MCF 10A (cell line): ENCODE results near the gene HID1. TPM values are rescaled to one million over a fixed set of nuclear protein-coding genes. Genes with fewer than 3 reads are reported as not detected.

Experiments used
- BruUV-seq: library from RNA; stranded (reverse); fragments of 400-500 nt; replicated peaks from 2 replicates; lab custom pipeline; 2021; lab: Mats Ljungman, UMichigan
- CTCF ChIA-PET: fragments of 300-600 bp; sonication (Branson Sonifier 250); formaldehyde crosslinking; extraction: SDS; loops from one replicate; lab custom pipeline; 2021; ENCODE audit warnings: antibody characterized with exemption, inconsistent platforms; lab: Yijun Ruan, JAX
- POLR2A ChIA-PET: fragments of 300-600, 350-650 bp; sonication (Branson Sonifier 250); formaldehyde crosslinking; extraction: SDS; loops from one replicate; lab custom pipeline; 2020; ENCODE audit warnings: antibody characterized with exemption, inconsistent platforms; lab: Yijun Ruan, JAX
- DNase-seq: peaks from one replicate; pipeline ENCODE4 v3.0.0-alpha.2; 2018; ENCODE audit not compliant: unreplicated experiment
- H3K27ac Mint-ChIP-seq: one replicate; pipeline ENCODE4 v1.8.0; 2022; ENCODE audit warnings: mild to moderate bottlenecking, low read depth, mixed read lengths; ENCODE audit not compliant: unreplicated experiment
- H3K27me3 Mint-ChIP-seq: one replicate; pipeline ENCODE4 v1.8.0; 2022; ENCODE audit warnings: mixed read lengths; ENCODE audit not compliant: insufficient read depth, unreplicated experiment
- H3K36me3 Mint-ChIP-seq: one replicate; pipeline ENCODE4 v1.8.0; 2022; ENCODE audit warnings: mild to moderate bottlenecking, moderate library complexity, mixed read lengths; ENCODE audit not compliant: insufficient read depth, unreplicated experiment
- H3K4me1 Mint-ChIP-seq: one replicate; pipeline ENCODE4 v1.8.0; 2022; ENCODE audit warnings: mixed read lengths; ENCODE audit not compliant: insufficient read depth, unreplicated experiment
- H3K4me3 Mint-ChIP-seq: one replicate; pipeline ENCODE4 v1.8.0; 2022; ENCODE audit warnings: mild to moderate bottlenecking, moderate library complexity, mixed read lengths; ENCODE audit not compliant: unreplicated experiment
- H3K9me3 Mint-ChIP-seq: one replicate; pipeline ENCODE4 v1.8.0; 2022; ENCODE audit warnings: mixed read lengths; ENCODE audit not compliant: unreplicated experiment
- intact Hi-C: fragments of 100-400 bp; cut with micrococcal nuclease; formaldehyde crosslinking; loops from 2 replicates; pipeline ENCODE4 v1.14.1; 2022
- total RNA-seq: library from RNA; stranded (reverse); gene quantifications from 2 replicates; pipeline ENCODE4 v1.2.3, GENCODE V29; 2022
- TF ChIP-seq, protein P1 (sequence below): fragments of 200-600 bp; IDR thresholded peaks from one replicate; pipeline ENCODE4 v1.8.0; 2022; ENCODE audit warnings: antibody characterized with exemption, mild to moderate bottlenecking; ENCODE audit not compliant: unreplicated experiment

HID1 gene
- total RNA-seq, 1 experiment from 2014 or later, result 3.2 TPM

GRCh38 chr17:74938194-74938950 is 34.2 kb downstream of the HID1 start:
- DNase-seq, result no peak
- TF ChIP-seq, protein P1, sequence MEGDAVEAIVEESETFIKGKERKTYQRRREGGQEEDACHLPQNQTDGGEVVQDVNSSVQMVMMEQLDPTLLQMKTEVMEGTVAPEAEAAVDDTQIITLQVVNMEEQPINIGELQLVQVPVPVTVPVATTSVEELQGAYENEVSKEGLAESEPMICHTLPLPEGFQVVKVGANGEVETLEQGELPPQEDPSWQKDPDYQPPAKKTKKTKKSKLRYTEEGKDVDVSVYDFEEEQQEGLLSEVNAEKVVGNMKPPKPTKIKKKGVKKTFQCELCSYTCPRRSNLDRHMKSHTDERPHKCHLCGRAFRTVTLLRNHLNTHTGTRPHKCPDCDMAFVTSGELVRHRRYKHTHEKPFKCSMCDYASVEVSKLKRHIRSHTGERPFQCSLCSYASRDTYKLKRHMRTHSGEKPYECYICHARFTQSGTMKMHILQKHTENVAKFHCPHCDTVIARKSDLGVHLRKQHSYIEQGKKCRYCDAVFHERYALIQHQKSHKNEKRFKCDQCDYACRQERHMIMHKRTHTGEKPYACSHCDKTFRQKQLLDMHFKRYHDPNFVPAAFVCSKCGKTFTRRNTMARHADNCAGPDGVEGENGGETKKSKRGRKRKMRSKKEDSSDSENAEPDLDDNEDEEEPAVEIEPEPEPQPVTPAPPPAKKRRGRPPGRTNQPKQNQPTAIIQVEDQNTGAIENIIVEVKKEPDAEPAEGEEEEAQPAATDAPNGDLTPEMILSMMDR, result no peak
- no peak overlapping the region for H3K27ac Mint-ChIP-seq
- ChIA-PET POLR2A (no interaction called here), CTCF (interaction anchor here (0.6 to 0.7 kb wide), 2 partner anchors 23 to 111 kb away, joined by 3 to 4 read pairs; no protein-coding TSS in a partner anchor)
- H3K9me3 Mint-ChIP-seq, result no peaks in the 10 kb centered on the region
- intact Hi-C loops, result no loop called here
- H3K27me3 Mint-ChIP-seq, result peaks cover 21% of the 10 kb centered on the region
- no TSS peak for BruUV-seq
- H3K4me1 Mint-ChIP-seq, result peaks cover 3% of the 10 kb centered on the region
- peaks cover 6% of the 10 kb centered on the region for H3K36me3 Mint-ChIP-seq
- H3K4me3 Mint-ChIP-seq, result no peak overlapping the region

DNA sequence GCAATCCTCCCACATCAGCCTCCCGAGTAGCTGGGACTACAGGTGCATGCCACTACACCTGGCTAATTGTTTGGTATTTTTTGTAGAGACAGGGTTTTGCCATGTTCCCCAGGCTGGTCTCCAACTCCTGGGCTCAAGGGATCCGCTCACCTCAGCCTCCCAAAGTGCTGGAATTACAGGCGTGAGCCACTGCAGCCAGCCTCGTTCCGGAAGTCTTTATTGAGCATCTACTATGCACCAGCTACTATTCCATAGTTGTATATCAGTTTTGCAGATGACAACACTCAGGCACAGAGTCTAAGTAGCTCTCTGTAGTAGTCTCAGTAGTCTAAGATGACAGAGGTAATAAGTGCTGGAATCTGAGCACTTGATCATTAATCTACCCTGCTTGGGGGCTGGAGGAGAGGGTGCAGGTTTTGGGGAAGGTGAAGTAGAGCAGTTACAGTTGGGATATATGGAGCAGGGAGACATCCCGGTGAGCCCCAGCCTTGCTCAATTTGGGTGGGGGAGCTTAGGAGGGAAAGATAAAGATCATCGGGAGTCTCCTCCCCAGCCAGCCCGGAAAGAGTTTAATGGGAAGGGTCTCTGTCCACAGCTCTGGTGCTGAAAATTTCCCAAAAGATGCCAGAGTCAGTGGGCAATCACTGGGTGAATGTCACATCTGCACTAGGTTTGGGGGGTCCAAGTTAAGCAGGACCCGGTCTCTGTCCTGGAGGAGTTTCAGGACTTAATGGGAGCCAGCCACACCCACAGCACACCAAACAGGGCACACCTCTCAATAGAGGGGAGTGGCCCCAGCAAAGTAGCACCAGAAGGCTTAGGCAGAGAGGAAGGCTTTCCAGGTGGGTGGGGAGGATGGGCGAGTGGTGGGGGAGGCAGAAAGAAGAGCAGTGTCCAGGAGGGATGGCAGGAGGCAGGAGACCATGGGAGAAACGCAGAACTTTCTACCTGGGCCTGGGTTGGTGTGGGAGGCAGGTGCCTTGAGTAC is 35.2 kb downstream of the HID1 start:
- no TSS peak for BruUV-seq
- H3K27me3 Mint-ChIP-seq, result peaks cover 21% of the 10 kb centered on the region
- CTCF ChIA-PET, result interaction anchor here (0.5 to 1.0 kb wide), 4 partner anchors 21 to 550 kb away, joined by 3 to 4 read pairs (median 3); no protein-coding TSS in a partner anchor

GRCh38 chr17:74936470-74936799 is 36.1 kb downstream of the HID1 start:
- Mint-ChIP-seq H3K27me3 (peaks cover 21% of the 10 kb centered on the region), H3K27ac (no peak overlapping the region), H3K4me1 (no peaks in the 10 kb centered on the region), H3K4me3 (no peak overlapping the region), H3K9me3 (no peaks in the 10 kb centered on the region), H3K36me3 (peaks cover 6% of the 10 kb centered on the region)
- POLR2A ChIA-PET, result interaction anchor here (0.6 kb wide), 1 partner anchor 110 kb away, joined by 4 read pairs; no protein-coding TSS in a partner anchor
- no peak for DNase-seq
- CTCF ChIA-PET, result no interaction called here
- no TSS peak for BruUV-seq
- intact Hi-C loops, result no loop called here
- TF ChIP-seq, protein P1, result no peak

More for the DNA sequence above, 35.2 kb downstream of the HID1 start:
- Mint-ChIP-seq H3K4me1 (no peaks in the 10 kb centered on the region), H3K4me3 (no peak overlapping the region), H3K9me3 (no peaks in the 10 kb centered on the region), H3K36me3 (peaks cover 6% of the 10 kb centered on the region), H3K27ac (no peak overlapping the region)
- intact Hi-C loops, result no loop called here
- POLR2A ChIA-PET, result interaction anchor here (0.6 to 1.0 kb wide), 4 partner anchors 12 to 111 kb away, joined by 3 to 4 read pairs (median 3); partner anchors contain the start of gene FDXR
- no peak for DNase-seq
- TF ChIP-seq, protein P1, result no peak
